RPMI7951 (cell line): Measurements from ENCODE around the gene SMIM35. TPM values are rescaled to one million over a fixed set of nuclear protein-coding genes. Genes with fewer than 3 reads are reported as not detected.
"Not testable (repeated sequence)": the region's sequence is repeated elsewhere in the genome, so short reads cannot be mapped to it uniquely, and the experiment has no call there.

Experiments
- DNase-seq: peaks from one replicate; pipeline ENCODE4 v3.0.0-alpha.2; 2012; ENCODE audit warnings: low read depth
- total RNA-seq: library from RNA; depleted of rRNA; stranded (reverse); fragments of >200 nt; shearing (Covaris generic); gene quantifications from 2 replicates; pipeline ENCODE4 v1.2.3, GENCODE V29; 2014

SMIM35 gene
- total RNA-seq, 1 experiment from 2014 or later: not detected

GRCh38 chr11:118080296-118080695 is 6.5 kb downstream of the SMIM35 start:
- no peak for DNase-seq

- no peak for DNase-seq
Observed at GRCh38 chr11:118079491-118079890, 7.3 kb downstream of the SMIM35 start.

DNA sequence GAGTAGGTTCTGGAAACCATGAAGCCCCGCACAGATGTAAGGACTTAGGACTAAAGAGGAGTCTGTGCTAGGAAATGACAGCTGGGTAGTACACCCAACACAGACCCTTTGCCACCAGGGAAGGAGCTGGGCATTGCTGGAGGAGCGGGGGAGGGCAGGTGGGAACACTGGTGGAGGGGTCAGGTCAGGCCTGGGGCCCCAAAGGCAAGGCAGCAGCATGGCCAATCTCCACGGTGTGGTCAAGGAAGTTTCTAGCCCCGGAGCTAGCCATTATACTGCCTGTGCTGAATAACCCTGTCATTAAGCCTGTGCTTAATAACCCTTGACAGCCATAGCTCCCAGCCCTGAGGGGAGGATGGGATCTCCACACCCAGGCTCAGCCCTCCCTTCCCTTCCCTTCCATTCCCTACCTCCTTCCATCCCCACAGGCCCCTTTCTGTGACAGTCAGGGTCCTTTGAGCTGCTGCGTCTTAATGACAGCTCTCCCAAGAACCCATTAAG is 7.8 kb downstream of the SMIM35 start:
- no peak for DNase-seq

DNA sequence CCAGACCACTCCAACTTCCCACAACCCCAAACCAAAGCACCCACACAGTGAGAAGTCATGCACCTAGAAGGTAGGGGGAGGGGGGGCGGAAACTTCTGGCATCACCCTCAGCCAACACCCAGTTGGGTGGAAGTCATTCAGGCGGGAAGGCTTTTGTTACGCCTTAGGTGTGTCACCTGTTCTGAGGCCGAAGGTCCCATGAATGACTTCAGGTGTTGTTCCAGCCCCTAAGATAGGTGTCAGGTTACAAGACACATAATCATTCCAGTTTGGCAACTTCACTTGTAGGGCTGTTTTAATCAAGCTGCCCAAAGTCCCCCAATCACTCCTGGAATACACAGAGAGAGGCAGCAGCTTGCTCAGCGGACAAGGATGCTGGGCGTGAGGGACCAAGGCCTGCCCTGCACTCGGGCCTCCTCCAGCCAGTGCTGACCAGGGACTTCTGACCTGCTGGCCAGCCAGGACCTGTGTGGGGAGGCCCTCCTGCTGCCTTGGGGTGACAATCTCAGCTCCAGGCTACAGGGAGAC is 9.9 kb downstream of the SMIM35 start, which contains the start of gene TMPRSS4:
TMPRSS4 (plus strand) TSS at position 325 of the 528 bp plus-strand sequence. CDS start 225 bp downstream, outside the sequence.
- no peak for DNase-seq

GRCh38 chr11:118074785-118075184 is 12.0 kb downstream of the SMIM35 start:
- no peak for DNase-seq

DNA sequence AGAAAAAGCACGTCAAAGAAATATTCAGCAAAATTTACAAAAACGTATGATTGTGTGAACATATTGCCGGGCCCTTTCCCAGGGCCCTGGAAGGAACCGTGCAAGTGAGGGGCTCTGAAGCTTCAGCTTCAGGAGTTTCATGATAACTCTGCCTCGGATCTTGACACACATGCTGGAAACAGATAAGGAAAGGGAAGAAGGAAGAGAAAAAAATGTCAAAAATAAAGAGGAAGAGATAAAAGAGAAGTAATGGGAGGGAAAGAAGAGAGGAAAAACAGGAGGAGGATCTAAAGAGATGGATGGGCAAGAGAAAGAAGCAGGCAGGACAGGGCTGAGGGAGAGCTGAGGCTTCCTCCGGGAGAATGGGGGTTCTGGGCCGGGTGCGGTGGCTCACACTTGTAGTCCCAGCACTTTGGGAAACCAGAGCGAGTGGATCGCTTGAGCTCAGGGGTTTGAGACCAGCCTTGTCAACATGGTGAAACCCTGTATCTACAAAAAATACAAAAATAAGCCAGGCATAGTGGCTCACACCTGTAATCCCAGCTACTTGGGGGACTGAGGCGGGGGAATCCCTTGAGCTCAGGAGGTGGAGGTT is 12.6 kb downstream of the SMIM35 start:
- DNase-seq: no peak

GRCh38 chr11:118073554-118073953 is 13.2 kb downstream of the SMIM35 start:
- DNase-seq: no peak

DNA sequence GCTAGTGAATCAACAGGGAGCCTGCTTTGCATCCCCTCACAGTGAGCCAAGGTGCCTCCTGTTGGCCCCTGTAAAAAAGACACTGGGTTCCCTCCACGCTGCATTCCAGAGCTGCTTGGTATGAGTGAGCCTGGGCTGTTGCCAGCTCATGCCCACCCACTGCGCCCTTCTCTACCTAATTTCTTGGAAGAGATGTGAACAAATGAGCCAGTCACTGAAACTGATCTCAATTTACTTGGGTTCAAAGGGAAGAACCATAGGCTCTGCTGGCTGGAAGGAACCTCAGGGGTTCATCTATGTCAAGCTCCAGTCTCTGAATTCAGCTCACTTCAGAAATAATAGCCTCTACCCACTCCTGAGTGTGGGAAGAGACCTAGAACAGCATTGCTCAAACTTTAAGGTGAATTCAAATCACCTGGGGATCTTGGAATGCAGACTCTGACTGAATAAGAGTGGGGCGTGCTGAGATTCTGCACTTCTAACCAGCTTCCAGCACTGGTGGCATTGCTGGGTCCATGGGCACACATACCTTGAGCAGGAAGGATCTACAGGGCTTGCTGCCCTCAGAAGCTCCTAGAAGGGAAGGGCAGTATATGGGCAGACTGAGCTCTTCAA is 15.2 kb downstream of the SMIM35 start:
- no peak for DNase-seq

- DNase-seq: no peak
Observed at GRCh38 chr11:118068945-118069612, 17.7 kb downstream of the SMIM35 start.

DNA sequence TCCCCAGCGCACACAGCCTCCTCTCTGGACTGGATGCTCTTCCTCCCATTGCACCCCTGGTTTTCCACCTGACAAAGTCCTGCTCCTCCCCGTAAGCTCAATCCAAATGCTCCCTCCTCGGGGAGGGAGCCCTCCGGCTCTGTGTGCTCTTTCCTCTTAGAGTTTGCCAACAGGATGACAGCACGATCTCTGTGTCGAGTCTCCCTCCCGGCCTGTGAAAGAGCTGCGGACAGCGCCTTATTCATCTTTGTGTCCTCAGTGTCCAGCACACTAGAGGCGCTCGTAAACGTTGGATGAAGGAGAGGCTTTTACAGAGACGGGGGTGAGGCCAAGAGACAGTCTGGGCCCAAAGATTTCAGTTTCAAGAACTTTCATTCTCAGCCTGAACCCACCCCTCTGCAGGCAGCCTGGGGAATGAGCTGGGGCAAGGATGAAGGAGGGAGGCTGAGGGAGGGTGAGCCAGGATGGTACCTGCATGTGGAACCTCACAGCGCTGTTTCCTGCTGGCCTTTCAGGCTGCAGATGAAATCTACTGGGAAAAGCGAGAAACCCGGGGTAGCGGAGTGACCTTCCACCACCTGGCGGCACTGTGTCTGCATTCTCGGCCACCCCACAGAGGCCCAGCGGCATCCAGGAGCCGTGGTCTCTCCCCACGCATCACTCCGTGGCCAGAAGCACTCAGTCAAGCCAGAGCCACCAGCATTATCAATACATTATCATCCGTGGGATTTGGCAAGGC is 18.4 kb downstream of the SMIM35 start:
- DNase-seq: no peak

DNA sequence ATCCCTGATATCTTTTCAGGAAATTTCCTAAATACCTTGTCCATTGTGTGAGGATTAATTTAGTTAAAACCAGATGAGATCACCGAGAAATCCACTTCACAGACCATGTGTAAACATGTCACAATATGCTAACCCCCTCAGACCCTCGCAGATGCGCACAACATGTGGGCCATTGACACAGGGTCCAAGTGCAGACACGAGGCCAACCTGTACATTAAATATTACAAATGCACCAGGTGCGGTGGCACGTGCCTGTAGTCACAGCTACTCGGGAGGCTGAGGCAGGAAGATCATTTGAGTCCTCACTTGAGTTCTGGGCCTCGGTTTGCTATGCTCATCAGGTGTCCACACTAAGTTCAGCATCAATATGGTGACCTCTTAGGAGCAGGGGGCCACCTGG is 19.8 kb downstream of the SMIM35 start:
- no peak for DNase-seq

- DNase-seq: no peak
Observed at GRCh38 chr11:118065384-118065783, 21.4 kb downstream of the SMIM35 start.

- no peak for DNase-seq
Observed at GRCh38 chr11:118064956-118065355, 21.8 kb downstream of the SMIM35 start.

- not testable (repeated sequence) for DNase-seq
Observed at GRCh38 chr11:118062631-118063030, 24.1 kb downstream of the SMIM35 start.

GRCh38 chr11:118062181-118062580 is 24.6 kb downstream of the SMIM35 start:
- not testable (repeated sequence) for DNase-seq

GRCh38 chr11:118061586-118062125 is 25.1 kb downstream of the SMIM35 start:
- DNase-seq: no peak

- no peak for DNase-seq
Observed at GRCh38 chr11:118060869-118061268, 25.9 kb downstream of the SMIM35 start.

GRCh38 chr11:118060081-118060661 is 26.6 kb downstream of the SMIM35 start:
- DNase-seq: no peak

- no peak for DNase-seq
Observed at GRCh38 chr11:118059246-118059940, 27.4 kb downstream of the SMIM35 start.
